SU-DHL-6 (cell line): ENCODE data around the gene DOK7.

ENCODE experiments used
- H2AFZ ChIP-seq: fragments of 200-600 bp; sonication (generic); 2 replicates; pipeline ENCODE4 v1.6.1; 2014; ENCODE audit warnings: low read depth, mild to moderate bottlenecking, moderate library complexity, mixed read lengths, antibody characterized with exemption, low read length; ENCODE audit not compliant: severe bottlenecking
- H3F3A ChIP-seq: fragments of 200-600 bp; shearing (Covaris generic); 2 replicates; pipeline ENCODE4 v1.6.0; 2016; ENCODE audit warnings: antibody characterized with exemption, mild to moderate bottlenecking; ENCODE audit not compliant: insufficient read depth
- H3K27ac ChIP-seq: fragments of 200-600 bp; sonication (generic); 2 replicates; pipeline ENCODE4 v1.5.1; 2016; ENCODE audit warnings: low read depth, mild to moderate bottlenecking, low read length, moderate library complexity, mixed read lengths
- H3K27me3 ChIP-seq: fragments of 200-600 bp; sonication (generic), shearing (Covaris generic); 2 replicates; pipeline ENCODE4 v1.6.0; 2014; ENCODE audit warnings: mild to moderate bottlenecking, low read length
- H3K36me3 ChIP-seq: fragments of 200-600 bp; sonication (generic); 2 replicates; pipeline ENCODE4 v1.6.1; 2014; ENCODE audit warnings: mild to moderate bottlenecking, low read length, mixed read lengths
- H3K4me2 ChIP-seq: fragments of 300-600, 200-600 bp; shearing (Covaris generic), sonication (generic); 2 replicates; pipeline ENCODE4 v1.6.0; 2014; ENCODE audit warnings: low read length, low read depth, mild to moderate bottlenecking; ENCODE audit not compliant: poor library complexity, severe bottlenecking
- H3K4me3 ChIP-seq: fragments of 200-600 bp; sonication (generic); 2 replicates; pipeline ENCODE4 v1.5.1; 2014; ENCODE audit warnings: antibody characterized with exemption, low read length, mild to moderate bottlenecking, mixed read lengths; ENCODE audit not compliant: insufficient read depth, poor library complexity, severe bottlenecking
- H3K79me2 ChIP-seq: fragments of 200-600 bp; sonication (generic); 2 replicates; pipeline ENCODE4 v1.6.1; 2014; ENCODE audit warnings: mild to moderate bottlenecking, low read length, moderate library complexity; ENCODE audit not compliant: insufficient read depth
- H3K9ac ChIP-seq: fragments of 200-600 bp; sonication (generic); 2 replicates; pipeline ENCODE4 v1.7.0; 2014; ENCODE audit warnings: mild to moderate bottlenecking, low read length
- H3K9me2 ChIP-seq: fragments of 200-600 bp; sonication (generic); replicated peaks from 2 replicates; pipeline ENCODE4 v1.6.1; 2014; ENCODE audit warnings: low read length; ENCODE audit not compliant: insufficient read depth
- H3K9me3 ChIP-seq: fragments of 200-600 bp; sonication (generic); 2 replicates; pipeline ENCODE4 v1.6.1; 2014; ENCODE audit warnings: low read length, mixed read lengths; ENCODE audit not compliant: insufficient read depth
- H4K20me1 ChIP-seq: fragments of 200-600 bp; sonication (generic); 2 replicates; pipeline ENCODE4 v1.6.1; 2014; ENCODE audit warnings: low read depth, mild to moderate bottlenecking, antibody characterized with exemption, low read length, moderate library complexity, mixed read lengths
- EZH2phosphoT487 ChIP-seq: fragments of 200-600 bp; sonication (generic), shearing (Covaris generic); conservative IDR thresholded peaks from 2 replicates; pipeline ENCODE4 v1.6.1; 2018; ENCODE audit warnings: mild to moderate bottlenecking, antibody characterized with exemption, low read length, moderate library complexity, mixed read lengths
- TF ChIP-seq, protein P1 (sequence below): fragments of 200-600 bp; sonication (generic); IDR thresholded peaks from one replicate; pipeline ENCODE4 v1.5.1; 2017; ENCODE audit warnings: antibody characterized with exemption, mild to moderate bottlenecking, low read length, moderate library complexity; ENCODE audit not compliant: insufficient read depth, poor library complexity, severe bottlenecking

Gene DOK7

DNA sequence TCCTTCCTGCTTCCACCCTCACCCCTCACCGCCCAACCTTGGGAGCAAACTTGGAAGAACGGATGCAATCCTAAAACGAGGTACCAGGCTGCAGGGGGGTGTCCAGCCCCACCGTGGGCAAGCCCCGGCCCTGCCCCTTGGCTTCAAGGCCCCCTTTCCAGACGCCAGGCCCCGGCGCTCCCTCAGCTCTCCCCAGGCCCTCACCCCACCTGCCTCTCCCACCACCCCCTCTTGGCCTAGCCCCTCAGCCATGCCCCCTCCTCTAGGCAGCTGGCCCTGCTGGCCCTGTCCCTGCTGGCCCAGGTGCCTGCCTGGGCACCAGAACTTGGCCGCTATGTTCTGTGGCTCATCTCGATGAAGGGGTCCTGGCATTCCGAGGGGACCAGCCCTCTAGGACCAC is 35.3 kb downstream of the DOK7 start:
- TF ChIP-seq, protein P1, sequence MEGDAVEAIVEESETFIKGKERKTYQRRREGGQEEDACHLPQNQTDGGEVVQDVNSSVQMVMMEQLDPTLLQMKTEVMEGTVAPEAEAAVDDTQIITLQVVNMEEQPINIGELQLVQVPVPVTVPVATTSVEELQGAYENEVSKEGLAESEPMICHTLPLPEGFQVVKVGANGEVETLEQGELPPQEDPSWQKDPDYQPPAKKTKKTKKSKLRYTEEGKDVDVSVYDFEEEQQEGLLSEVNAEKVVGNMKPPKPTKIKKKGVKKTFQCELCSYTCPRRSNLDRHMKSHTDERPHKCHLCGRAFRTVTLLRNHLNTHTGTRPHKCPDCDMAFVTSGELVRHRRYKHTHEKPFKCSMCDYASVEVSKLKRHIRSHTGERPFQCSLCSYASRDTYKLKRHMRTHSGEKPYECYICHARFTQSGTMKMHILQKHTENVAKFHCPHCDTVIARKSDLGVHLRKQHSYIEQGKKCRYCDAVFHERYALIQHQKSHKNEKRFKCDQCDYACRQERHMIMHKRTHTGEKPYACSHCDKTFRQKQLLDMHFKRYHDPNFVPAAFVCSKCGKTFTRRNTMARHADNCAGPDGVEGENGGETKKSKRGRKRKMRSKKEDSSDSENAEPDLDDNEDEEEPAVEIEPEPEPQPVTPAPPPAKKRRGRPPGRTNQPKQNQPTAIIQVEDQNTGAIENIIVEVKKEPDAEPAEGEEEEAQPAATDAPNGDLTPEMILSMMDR = no peak
- no peak for TF ChIP-seq EZH2phosphoT487
- Histone ChIP-seq H3K27ac (no peak overlapping the region), H3K9me2 (no peaks in the 10 kb centered on the region), H3K9ac (no peak overlapping the region), H3K27me3 (no peaks in the 10 kb centered on the region), H3F3A (no peaks in the 10 kb centered on the region), H2AFZ (no peak overlapping the region), H3K4me3 (no peak overlapping the region), H4K20me1 (no peaks in the 10 kb centered on the region), H3K79me2 (no peaks in the 10 kb centered on the region), H3K36me3 (no peaks in the 10 kb centered on the region), H3K9me3 (no peaks in the 10 kb centered on the region), H3K4me2 (no peak overlapping the region)

DNA sequence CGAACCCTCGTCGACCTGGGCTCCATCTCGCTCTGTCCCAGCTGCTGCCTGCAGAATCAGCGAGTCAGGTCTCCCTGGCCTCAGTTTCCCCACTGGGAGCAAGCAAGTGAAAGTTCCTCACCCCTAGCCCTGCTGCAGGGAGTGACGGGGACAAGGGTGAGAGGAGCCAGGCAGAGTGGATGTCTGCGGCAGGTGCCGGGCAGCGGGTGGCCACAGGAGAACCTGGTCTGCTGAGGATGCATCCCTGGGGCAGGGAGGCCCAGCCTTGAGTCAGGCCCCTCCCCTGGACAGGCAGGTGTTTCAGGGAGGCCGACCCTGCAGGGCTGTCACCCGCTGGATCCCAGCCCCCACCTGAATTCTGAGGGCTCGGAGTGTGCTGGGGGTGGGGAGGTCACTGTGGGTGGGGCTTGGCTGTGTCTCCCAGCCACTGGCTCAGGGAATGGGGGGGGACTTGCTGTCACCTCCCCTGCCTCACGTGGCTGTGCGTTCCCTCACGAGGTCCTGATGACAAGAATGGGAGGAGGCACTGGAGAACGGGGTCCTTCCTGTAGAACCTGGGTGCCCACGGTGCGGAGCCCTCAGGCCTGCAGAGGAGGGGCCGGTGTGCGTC is 35.9 kb downstream of the DOK7 start:
- H3K9ac ChIP-seq = no peak overlapping the region
- no peaks in the 10 kb centered on the region for H3K27me3 ChIP-seq

DNA sequence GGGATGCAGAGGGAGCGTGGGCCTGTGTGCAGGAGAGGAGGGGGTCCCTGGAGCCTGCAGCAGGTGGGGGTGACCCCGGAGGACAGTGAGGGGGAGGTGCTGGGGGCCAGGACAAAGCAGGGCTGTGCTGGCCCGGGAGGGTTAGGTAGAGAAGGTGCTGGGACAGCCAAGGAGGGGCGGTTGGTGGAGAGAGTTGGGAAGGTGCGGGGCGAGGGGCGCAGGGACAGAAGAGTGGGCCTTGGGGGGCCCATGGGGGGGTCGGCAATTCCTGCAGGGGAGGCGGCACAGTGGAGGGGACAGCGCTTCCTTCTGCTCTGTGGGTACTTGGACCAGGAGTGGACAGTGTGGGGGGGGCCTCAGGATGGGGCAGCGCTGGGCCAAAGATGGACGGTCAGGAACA is 36.6 kb downstream of the DOK7 start:
- no peaks in the 10 kb centered on the region for H3K36me3 ChIP-seq
- no peak overlapping the region for H3K4me3 ChIP-seq
- H3K27me3 ChIP-seq = no peaks in the 10 kb centered on the region
- H4K20me1 ChIP-seq = no peaks in the 10 kb centered on the region
- H3F3A ChIP-seq = no peaks in the 10 kb centered on the region
- no peaks in the 10 kb centered on the region for H3K9me3 ChIP-seq
- H3K4me2 ChIP-seq = no peak overlapping the region
- no peak overlapping the region for H3K9ac ChIP-seq
- no peaks in the 10 kb centered on the region for H3K9me2 ChIP-seq
- H3K79me2 ChIP-seq = no peaks in the 10 kb centered on the region
- TF ChIP-seq, protein P1 = no peak
- TF ChIP-seq EZH2phosphoT487 = no peak
- H2AFZ ChIP-seq = no peak overlapping the region
- no peak overlapping the region for H3K27ac ChIP-seq

More for the DNA sequence above, 35.9 kb downstream of the DOK7 start:
- no peak overlapping the region for H3K4me3 ChIP-seq
- no peak for TF ChIP-seq EZH2phosphoT487
- TF ChIP-seq, protein P1 = no peak
- no peaks in the 10 kb centered on the region for H4K20me1 ChIP-seq
- no peak overlapping the region for H3K4me2 ChIP-seq
- H2AFZ ChIP-seq = no peak overlapping the region
- no peaks in the 10 kb centered on the region for H3K79me2 ChIP-seq
- H3K36me3 ChIP-seq = no peaks in the 10 kb centered on the region
- H3K9me3 ChIP-seq = no peaks in the 10 kb centered on the region
- H3F3A ChIP-seq = no peaks in the 10 kb centered on the region
- H3K9me2 ChIP-seq = no peaks in the 10 kb centered on the region
- H3K27ac ChIP-seq = no peak overlapping the region
